ENCODE results near the gene RAPGEF4.

DNA sequence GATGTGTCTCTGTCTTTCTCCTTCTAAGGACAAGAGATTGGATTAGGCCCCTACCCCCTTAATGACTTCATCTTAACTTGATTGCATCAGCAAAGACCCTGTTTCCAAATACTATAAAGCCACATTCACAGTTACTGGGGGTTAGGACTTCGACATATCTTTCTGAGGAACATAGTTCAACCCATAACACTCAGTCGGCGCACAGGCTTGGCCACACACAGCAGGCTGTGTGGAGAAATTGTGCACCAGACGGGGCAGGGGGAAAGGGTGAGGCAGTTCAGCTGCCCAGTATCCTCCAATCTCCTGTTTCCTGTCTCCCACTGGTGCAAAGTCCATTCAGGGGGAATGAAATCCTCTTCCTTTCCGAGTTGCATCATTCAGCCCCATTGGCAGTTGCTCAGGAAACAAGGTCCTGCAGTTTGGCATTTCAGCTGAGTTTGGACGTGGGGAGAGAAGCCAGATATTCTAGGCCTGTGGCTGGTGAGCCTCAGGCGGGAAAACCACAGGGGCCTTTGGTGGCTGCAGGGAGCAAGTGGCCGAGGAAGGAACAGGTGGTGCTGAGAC, 9.4 kb upstream of the RAPGEF4 start:
- TF ChIP-seq, protein P1, sequence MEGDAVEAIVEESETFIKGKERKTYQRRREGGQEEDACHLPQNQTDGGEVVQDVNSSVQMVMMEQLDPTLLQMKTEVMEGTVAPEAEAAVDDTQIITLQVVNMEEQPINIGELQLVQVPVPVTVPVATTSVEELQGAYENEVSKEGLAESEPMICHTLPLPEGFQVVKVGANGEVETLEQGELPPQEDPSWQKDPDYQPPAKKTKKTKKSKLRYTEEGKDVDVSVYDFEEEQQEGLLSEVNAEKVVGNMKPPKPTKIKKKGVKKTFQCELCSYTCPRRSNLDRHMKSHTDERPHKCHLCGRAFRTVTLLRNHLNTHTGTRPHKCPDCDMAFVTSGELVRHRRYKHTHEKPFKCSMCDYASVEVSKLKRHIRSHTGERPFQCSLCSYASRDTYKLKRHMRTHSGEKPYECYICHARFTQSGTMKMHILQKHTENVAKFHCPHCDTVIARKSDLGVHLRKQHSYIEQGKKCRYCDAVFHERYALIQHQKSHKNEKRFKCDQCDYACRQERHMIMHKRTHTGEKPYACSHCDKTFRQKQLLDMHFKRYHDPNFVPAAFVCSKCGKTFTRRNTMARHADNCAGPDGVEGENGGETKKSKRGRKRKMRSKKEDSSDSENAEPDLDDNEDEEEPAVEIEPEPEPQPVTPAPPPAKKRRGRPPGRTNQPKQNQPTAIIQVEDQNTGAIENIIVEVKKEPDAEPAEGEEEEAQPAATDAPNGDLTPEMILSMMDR (IDR thresholded peaks at IDR 0.05; ENCODE audit: low read depth, low read length, poor library complexity, severe bottlenecking), result no peak
- no peak for TF ChIP-seq EZH2phosphoT487 (IDR thresholded peaks at IDR 0.05; ENCODE audit: borderline replicate concordance, low read length)
